Stimulated activated CD4-positive, alpha-beta T cell treated with anti-CD3 and anti-CD28 coated beads, Interleukin-12 subunit alpha, Interleukin-12 subunit beta, amount 100 ng/mL, for 48 hours (primary cell): ENCODE data around the gene COQ10B.
A peak's percentile ranks its signal among the peaks of the same experiment; 100 is the strongest.

ENCODE experiments used
- DNase-seq, 3 donors: peaks; one replicate each; pipeline ENCODE4 v3.0.0-alpha.2; 2020; ENCODE audit warnings: low read depth in 2 of 3, low spot score in 1 of 3

Gene COQ10B

DNA sequence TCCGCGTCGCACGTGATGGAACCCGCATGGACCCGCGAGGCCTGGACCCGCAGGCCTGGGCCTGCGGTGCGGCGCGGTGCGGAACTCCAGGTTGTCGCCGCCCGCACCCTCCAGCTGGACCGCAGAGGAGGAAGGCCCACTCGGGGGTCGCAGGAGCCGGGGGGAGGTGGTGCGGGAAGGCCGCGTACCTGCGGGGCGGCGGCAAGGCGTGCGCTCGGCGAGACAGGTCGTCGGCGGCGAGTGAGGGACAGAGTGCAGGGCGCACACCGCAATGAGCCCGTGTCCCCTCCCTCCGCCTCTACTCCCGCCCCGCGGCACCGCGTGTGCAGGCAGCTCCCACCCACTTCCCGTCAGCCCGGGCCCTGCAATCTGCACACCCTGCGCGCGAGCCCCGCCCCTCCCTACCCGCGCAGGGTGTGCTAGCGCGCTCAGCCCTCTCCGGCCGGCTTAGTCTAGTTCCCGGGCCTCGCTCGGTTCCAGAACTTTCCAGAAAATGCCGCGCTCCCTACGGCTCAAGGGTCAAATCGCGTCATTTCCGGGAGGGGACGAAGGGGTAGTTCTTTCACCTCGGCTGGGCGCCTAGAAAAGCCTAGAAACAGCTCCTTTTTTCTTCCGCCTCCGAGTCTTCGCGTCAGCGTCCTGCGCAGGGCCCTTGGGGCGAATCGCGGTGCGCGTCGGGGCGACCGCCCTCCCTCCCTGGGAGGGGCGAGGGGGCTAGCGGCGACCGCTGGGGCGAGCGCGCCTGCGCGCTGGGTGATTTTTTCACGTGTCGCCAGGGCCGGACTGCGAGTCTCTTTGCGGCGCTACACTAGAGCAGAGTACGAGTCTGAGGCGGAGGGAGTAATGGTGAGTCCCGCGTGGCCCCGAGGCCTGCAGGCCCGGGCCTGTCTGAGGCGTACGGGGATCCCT, 46.5 kb downstream of the COQ10B start, which contains the start of the genes HSPD1 and HSPE1:
Gene HSPD1 (minus strand): TSS at position 247 of the 909 bp plus-strand sequence. CDS start 992 bp downstream, outside the sequence.
Gene HSPE1 (plus strand): TSS at position 786 of the 909 bp plus-strand sequence. CDS start 58 bp downstream, at position 844.
- DNase-seq = peak; percentile 95 to 99 (median 98)

DNA sequence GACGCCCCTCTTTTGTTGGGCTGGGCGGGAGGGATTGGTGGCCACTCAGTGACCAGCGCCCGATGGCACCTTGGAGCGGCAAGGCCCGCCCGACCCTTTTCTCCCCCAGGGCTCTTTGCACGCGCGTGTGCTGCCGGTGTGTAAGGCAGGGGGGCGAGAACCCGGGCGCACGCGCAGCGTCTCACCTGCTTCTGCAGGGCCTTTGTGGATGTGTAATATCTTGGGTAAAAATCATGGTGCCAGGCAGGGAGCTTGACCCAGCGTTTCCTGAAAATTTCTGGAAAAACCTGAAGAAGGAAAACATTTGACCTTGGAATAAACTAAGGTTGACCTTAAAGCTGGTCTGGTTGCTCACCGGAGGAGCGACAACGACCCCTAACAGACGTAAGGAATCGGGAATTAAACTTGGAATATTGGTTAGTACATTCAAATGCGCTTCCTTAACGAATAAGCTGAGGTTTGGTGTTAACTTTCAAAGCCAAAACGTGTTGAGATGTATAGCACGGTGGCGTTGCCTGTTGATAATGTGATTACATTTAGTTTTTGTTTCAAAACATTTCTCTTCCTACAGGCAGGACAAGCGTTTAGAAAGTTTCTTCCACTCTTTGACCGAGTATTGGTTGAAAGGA, 47.3 kb downstream of the COQ10B start:
- DNase-seq = no peak

DNA sequence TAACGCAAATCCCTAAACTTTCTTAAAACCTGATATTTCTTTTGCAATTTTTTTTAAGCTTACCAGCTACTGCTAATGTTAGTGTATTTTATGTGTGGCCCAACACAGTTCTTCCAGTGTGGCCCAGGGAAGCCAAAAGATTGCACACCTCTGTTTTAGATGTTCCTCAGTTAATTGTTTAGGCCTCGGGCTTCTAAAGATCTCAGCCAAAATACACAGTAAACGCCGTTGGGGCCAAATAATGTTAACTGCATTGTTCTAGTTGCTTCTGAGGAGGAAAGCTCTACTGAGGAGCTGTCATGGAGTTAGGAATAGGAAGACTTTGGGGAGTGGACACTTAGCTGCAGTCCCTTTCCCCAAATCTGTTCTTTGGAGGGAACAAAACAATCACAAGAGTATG, 48.8 kb downstream of the COQ10B start:
- DNase-seq = no peak

DNA sequence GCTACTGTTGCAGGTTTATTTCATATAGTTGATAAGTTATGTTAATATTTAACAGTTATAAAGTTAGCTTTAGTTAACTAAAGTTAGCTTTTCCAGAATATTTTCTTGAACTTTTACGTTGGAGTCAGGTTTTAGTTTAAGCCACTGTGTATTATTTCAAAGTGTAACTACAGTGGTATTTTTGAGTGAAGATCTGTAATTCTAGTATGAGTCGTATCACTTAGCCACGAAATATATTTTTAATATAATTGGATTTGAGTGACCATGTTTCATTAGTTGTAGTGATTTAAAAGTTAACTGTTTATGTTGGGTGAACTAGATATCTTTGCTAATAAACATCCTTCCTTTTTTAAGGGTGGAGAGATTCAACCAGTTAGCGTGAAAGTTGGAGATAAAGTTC, 49.3 kb downstream of the COQ10B start:
- DNase-seq = no peak

DNA sequence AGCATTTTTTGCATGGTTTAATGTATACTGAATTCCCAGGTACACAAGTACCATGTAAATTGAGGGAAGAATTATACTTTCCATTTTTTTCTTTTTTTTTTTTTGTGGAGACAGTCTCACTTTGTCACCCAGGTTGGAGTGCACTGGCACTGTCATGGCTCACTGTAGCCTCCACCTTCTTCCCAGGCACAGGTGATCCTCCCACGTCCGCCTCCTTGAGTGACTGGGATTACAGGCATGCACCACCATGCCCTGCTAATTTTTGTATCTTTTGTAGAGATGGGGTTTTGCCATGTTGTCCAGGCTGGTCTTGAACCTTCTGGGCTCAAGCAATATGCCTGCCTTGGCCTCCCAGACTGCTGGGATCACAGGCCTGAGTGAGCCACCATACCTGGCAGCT, 50.6 kb downstream of the COQ10B start:
- DNase-seq = no peak

DNA sequence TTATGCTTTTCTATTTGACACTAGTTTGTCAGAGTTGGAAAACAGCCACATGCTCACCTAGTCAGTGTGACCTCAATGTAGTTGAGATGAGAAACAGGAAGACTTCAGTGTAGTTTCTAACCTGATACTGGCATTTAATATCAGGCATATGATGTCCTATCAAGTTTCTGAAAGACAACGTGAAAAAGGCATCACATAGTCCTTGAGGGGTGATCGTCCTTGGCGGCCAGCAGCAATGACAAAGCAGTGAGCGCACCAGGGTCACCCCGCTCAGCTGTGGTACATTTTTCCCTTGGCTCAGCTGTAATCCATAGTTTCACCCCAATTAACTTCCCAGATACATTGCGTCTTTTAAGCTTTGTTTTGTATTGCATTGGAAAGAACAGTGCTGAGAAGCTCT, 51.2 kb downstream of the COQ10B start:
- no peak for DNase-seq

DNA sequence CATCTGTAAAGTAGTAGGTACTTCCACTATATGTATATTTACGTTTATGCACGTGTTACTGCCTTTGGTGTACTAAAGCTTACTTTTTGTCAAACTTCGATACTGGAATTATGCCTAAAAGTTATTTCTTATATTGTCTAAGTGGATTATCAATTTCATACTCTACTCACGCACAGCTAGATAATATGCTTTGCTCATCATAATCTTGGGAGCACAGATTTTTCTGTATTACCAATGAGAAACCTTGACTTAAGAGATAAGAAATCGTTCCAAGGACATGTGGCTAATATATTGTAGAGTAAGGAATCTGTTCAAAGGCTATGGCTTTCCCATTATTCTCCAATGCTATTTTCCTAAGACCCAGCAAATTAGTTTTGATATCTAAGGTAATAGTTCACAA, 53.3 kb downstream of the COQ10B start:
- DNase-seq = no peak

DNA sequence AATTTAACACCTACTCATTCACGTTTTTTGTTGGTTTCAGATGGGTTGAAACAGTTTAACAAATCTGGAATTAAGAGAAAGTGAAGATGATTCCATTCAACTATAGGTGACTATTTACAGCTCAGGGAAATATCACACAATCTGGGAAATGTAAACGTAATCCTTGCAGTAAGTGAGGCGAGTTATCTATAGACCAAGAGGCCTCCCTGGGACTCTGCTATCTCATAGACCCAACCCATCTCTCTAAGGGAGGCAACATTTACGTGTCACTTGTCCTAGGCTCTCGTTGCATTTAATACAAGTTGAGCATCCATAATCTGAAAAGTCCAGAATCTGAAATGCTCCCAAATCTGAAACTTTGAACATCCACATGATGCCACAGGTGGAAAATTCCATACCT, 60.6 kb downstream of the COQ10B start:
- no peak for DNase-seq

DNA sequence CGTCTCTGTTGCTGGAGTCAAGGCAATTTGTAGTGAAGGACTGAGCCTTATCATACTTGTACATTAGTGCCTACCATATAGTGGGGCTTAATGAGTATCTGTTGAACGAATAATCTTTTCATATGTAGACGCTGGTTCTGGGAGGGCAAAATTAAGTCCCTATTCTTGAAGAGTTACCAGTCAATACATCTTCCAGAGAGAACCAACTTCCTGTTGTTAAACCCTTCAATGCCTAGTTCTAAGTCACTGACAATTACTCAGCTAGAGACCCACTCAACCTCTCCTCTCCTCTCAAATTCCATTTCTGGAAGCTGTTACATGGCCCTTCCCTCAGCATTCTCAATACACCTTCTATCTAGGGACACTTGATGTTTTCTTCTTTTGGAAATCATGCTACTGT, 61.4 kb downstream of the COQ10B start:
- no peak for DNase-seq

DNA sequence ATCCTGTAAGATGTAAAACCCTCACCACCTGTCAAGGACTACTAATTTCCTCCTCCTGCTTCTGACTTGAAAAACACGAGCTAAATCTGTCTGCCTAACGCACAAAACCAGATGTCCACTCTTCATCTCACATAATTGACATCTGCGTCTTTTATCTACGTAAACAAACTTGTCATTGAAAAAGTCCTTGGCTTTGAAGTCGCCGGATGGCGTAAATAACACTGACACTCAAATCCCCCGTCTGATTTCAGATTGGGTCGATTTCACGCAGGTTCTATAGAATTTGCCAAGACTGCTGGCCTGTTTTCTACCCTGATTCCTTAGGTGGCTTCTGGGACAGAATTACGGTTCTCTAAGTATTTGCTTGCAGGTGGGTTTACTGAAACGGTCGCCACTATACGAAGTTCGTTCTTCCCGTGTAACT, 62.0 kb downstream of the COQ10B start:
- no peak for DNase-seq

DNA sequence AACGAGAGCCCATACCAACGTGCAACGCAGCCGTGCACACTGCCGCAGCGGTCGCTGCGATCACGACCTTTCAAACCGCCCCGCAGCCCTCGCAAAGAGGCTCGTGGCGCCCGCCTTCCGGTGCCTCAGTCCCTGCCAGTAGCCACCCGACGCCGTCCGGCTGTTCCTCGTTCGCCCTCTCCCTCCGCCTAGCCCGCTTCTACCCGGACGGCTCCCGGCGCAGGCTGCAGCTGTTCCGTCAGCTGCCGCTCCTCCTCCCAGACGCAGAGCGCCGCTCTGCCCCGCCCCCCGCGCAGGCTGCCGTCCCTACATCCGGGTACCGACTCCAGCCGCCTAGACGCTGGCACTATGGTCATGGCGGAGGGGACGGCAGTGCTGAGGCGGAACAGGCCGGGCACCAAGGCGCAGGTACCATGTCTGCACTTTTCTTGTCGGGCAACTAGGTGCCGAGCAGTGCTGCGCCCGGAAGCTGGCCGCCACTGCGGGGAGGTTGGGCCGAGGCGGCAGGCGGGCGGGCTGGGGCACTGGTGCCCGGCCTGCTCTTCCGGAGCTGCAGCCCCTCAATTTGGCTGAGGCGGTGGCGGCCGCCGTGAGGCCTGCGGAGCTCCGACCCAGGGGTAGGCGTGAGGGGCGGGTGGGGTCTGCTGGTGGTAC, 62.5 kb downstream of the COQ10B start, which contains the start of gene MOB4:
Gene MOB4 (plus strand): TSS at position 328 of the 654 bp plus-strand sequence. CDS start 21 bp downstream, at position 349.
- DNase-seq = peak; percentile 90 to 94 (median 90)

DNA sequence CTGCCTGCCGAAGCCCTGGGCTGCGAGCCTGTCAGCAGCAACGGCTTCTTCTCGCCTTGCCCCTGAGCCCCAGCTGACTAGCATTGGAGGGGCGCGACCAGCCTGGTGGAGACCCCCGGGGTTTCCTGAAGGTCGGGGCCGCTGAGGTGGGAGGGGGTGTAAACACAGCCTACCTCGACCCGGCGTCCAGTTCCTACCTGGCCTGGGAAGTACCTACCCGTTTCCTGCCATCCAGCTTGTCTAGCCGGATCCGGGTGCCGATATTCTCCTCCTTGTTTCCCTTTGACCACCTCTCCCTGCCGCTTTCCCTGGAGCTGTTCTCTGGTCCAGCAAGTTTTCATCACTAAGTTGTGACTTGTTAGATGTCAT, 63.0 kb downstream of the COQ10B start:
- no peak for DNase-seq

DNA sequence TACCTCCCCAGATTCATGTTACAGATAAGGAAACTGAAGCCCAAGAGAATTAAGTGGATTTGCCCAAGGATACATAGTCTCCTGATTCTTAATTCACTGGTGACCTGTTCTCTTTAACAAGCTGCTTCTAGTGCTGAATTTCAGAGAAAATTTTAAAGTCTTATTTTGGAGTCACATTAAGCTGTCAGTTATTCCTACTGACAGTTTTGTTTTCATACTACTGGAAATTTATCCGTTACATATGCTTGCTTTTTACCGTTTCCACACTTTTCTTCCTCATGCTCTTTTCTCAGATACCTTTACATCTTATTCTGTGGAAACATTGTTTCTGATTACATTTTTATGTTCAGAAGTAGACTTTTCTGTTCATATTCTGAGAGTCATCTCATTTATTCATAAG, 63.8 kb downstream of the COQ10B start:
- no peak for DNase-seq
